Endothelial cell of umbilical vein (primary cell): Measurements from ENCODE around the gene SPDEF. TPM values are rescaled to one million over a fixed set of nuclear protein-coding genes. Genes with fewer than 3 reads are reported as not detected.

ENCODE experiments used
- BruUV-seq: library from RNA; stranded (reverse); fragments of 400-500 nt; replicated peaks from 2 replicates; lab custom pipeline; 2021; lab: Mats Ljungman, UMichigan
- CTCF ChIA-PET: fragments of 300-600, 350-600 bp; sonication (Branson Sonifier 250); formaldehyde crosslinking; loops from one replicate; lab custom pipeline; 2021; ENCODE audit warnings: antibody characterized with exemption, inconsistent platforms; lab: Charles Lee
- POLR2A ChIA-PET: fragments of 300-600, 350-600 bp; sonication (Branson Sonifier 250); formaldehyde crosslinking; loops from one replicate; lab custom pipeline; 2021; ENCODE audit warnings: antibody characterized with exemption, inconsistent platforms; lab: Charles Lee
- DNase-seq: peaks from one replicate; pipeline ENCODE4 v3.0.0-alpha.2; 2011; ENCODE audit warnings: low read depth, low spot score
- FAIRE-seq: peaks from 2 replicates; lab custom pipeline; 2011; peaks lifted over from hg19 to GRCh38; lab: Jason Lieb, UNC
- H2AFZ ChIP-seq: 2 replicates; pipeline ENCODE4 v1.6.0; 2012; ENCODE audit warnings: low read depth, low read length, control low read depth, inconsistent platforms
- H3K27ac ChIP-seq: 2 replicates; pipeline ENCODE4 v1.5.1; 2011; ENCODE audit warnings: low read depth, mild to moderate bottlenecking, control low read depth, low read length, moderate library complexity; ENCODE audit not compliant: insufficient read depth
- H3K27me3 ChIP-seq, 2 experiments: 2 replicates each; pipeline versions ENCODE4 v1.6.0 to v1.6.1; 2011; ENCODE audit warnings: low read length in 2 of 2, mixed read lengths in 1 of 2; ENCODE audit not compliant: control insufficient read depth in 2 of 2, insufficient read depth in 2 of 2
- H3K36me3 ChIP-seq, 2 experiments: 2 replicates in 1 of 2; 3 replicates in 1 of 2; pipeline ENCODE4 v1.5.1; 2011; ENCODE audit warnings: low read length in 2 of 2, mild to moderate bottlenecking in 1 of 2, moderate library complexity in 1 of 2; ENCODE audit not compliant: control insufficient read depth in 2 of 2, insufficient read depth in 2 of 2; ENCODE audit errors: extremely low read depth in 1 of 2
- H3K4me1 ChIP-seq: 3 replicates; pipeline ENCODE4 v1.5.1; 2011; ENCODE audit warnings: mild to moderate bottlenecking, low read length; ENCODE audit not compliant: control insufficient read depth, insufficient read depth; ENCODE audit errors: extremely low read depth
- H3K4me2 ChIP-seq: 2 replicates; pipeline ENCODE4 v1.6.1; 2011; ENCODE audit warnings: low read length, control low read depth, mixed read lengths; ENCODE audit not compliant: insufficient read depth
- H3K4me3 ChIP-seq, 3 experiments: fragments of 200-600 bp in 1 of 3; sonication (generic), shearing (Covaris generic) in 1 of 3; replicated peaks in 1 of 3; 2 replicates each; pipeline ENCODE4 v1.5.1; 2011 to 2016; ENCODE audit warnings: control low read depth in 3 of 3, low read length in 3 of 3, mild to moderate bottlenecking in 2 of 3, inconsistent platforms in 1 of 3, low read depth in 1 of 3, moderate library complexity in 1 of 3; ENCODE audit not compliant: insufficient read depth in 1 of 3
- H3K79me2 ChIP-seq: 2 replicates; pipeline ENCODE4 v1.6.0; 2012; ENCODE audit warnings: low read length, inconsistent platforms; ENCODE audit not compliant: control insufficient read depth, insufficient read depth
- H3K9ac ChIP-seq: replicated peaks from 2 replicates; pipeline ENCODE3; 2011; ENCODE audit warnings: low read length, control low read depth; ENCODE audit not compliant: insufficient read depth; ENCODE audit errors: extremely low read depth
- H3K9me1 ChIP-seq: replicated peaks from 3 replicates; pipeline ENCODE4 v1.6.0; 2011; ENCODE audit warnings: mild to moderate bottlenecking, low read length; ENCODE audit not compliant: control insufficient read depth, insufficient read depth; ENCODE audit errors: extremely low read depth
- H3K9me3 ChIP-seq: replicated peaks from 2 replicates; pipeline ENCODE4 v1.5.1; 2012; ENCODE audit warnings: low read length, inconsistent platforms; ENCODE audit not compliant: control insufficient read depth, insufficient read depth
- H4K20me1 ChIP-seq: replicated peaks from 2 replicates; pipeline ENCODE3; 2011; ENCODE audit warnings: mild to moderate bottlenecking, low read length; ENCODE audit not compliant: control insufficient read depth, insufficient read depth; ENCODE audit errors: extremely low read depth
- CTCF ChIP-seq, 2 donors: IDR thresholded peaks; 1 replicate in 1 of 2; 2 replicates in 1 of 2; pipeline ENCODE4 v1.5.1; 2011; ENCODE audit warnings: low read length in 2 of 2, mild to moderate bottlenecking in 2 of 2, moderate library complexity in 2 of 2, control low read depth in 1 of 2, inconsistent platforms in 1 of 2, low read depth in 1 of 2; ENCODE audit not compliant: insufficient read depth in 1 of 2; ENCODE audit errors: extremely low read depth in 1 of 2
- EZH2 ChIP-seq: IDR thresholded peaks from 2 replicates; pipeline ENCODE4 v1.6.1; 2012; ENCODE audit warnings: borderline replicate concordance, low read depth, mild to moderate bottlenecking, moderate library complexity, low read length, inconsistent platforms; ENCODE audit not compliant: severe bottlenecking
- FOS ChIP-seq: IDR thresholded peaks from 2 replicates; pipeline ENCODE4 v1.6.1; 2011; ENCODE audit warnings: mild to moderate bottlenecking, low read length, moderate library complexity, borderline replicate concordance; ENCODE audit not compliant: insufficient read depth
- GATA2 ChIP-seq: IDR thresholded peaks from 2 replicates; pipeline ENCODE4 v1.7.0; 2011; ENCODE audit warnings: low read depth, mild to moderate bottlenecking, moderate library complexity, mixed read lengths, low read length; ENCODE audit not compliant: insufficient read length, insufficient read depth
- JUN ChIP-seq: IDR thresholded peaks from 2 replicates; pipeline ENCODE4 v1.6.1; 2011; ENCODE audit warnings: borderline replicate concordance, low read depth; ENCODE audit not compliant: insufficient read length, insufficient read depth
- MAX ChIP-seq: IDR thresholded peaks from 2 replicates; pipeline ENCODE4 v1.6.1; 2011; ENCODE audit not compliant: insufficient read depth, insufficient read length
- MYC ChIP-seq: IDR thresholded peaks from one replicate; pipeline ENCODE4 v1.6.1; 2011; ENCODE audit warnings: mild to moderate bottlenecking, low read depth, low read length
- POLR2A ChIP-seq: IDR thresholded peaks from 2 replicates; pipeline ENCODE4 v1.6.1; 2012; ENCODE audit warnings: low read depth, mild to moderate bottlenecking, control low read depth, low read length
- POLR2AphosphoS5 ChIP-seq: IDR thresholded peaks from 2 replicates; pipeline ENCODE4 v1.6.1; 2012; ENCODE audit warnings: low read depth, mild to moderate bottlenecking, control low read depth, low read length, moderate library complexity; ENCODE audit not compliant: insufficient read depth
- dilution Hi-C: fragments of 300-500 bp; cut with MboI; formaldehyde crosslinking; loops from one replicate; pipeline ENCODE4 v1.15.0; 2019; ENCODE audit warnings: low sequenced_read_pairs; ENCODE audit not compliant: extremely low pct_ligation_motif_present
- intact Hi-C: fragments of 100-400 bp; cut with micrococcal nuclease; formaldehyde crosslinking; loops from one replicate; pipeline ENCODE4 v1.10.0; 2022
- polyA plus RNA-seq, 4 experiments: library from polyadenylated mRNA; depleted of rRNA in 3 of 4; stranded (reverse) in 3 of 4; unstranded in 1 of 4; fragments of >200 nt; gene quantifications; 2 replicates each; pipeline versions ENCODE4 v1.2.1 to v1.2.3, GENCODE V29; 2011 to 2012; ENCODE audit warnings: missing spikeins in 1 of 4
- total RNA-seq: library from RNA; stranded (reverse); gene quantifications from 2 replicates; pipeline ENCODE4 v1.2.3, GENCODE V29; 2021

Gene SPDEF
- total and polyA plus RNA-seq, 2 donors (not counting 3 experiments of a cell fraction or from before 2014, with no cell fraction given) = not detected

GRCh38 chr6:34596798-34597197 lies 40.7 kb upstream of the SPDEF start:
- Histone ChIP-seq H3K9me1 (no peaks in the 10 kb centered on the region), H3K9me3 (no peaks in the 10 kb centered on the region), H3K27me3 (no peaks in the 10 kb centered on the region), H3K4me1 (no peaks in the 10 kb centered on the region), H4K20me1 (peaks cover 2% of the 10 kb centered on the region), H3K27ac (no peak overlapping the region), H3K4me3 (no peak overlapping the region), H3K4me2 (no peak overlapping the region), H3K36me3 (no peaks in the 10 kb centered on the region), H3K79me2 (peaks cover 17% of the 10 kb centered on the region), H3K9ac (no peak overlapping the region), H2AFZ (no peak overlapping the region)
- ChIA-PET POLR2A (no interaction called here), CTCF (interaction anchor here (0.9 to 2.4 kb wide), 3 partner anchors 10 to 137 kb away, joined by 3 to 13 read pairs (median 9); no protein-coding TSS in a partner anchor)
- no peak for FAIRE-seq
- intact Hi-C loops (no loop called here), dilution Hi-C loops (no loop called here)
- TF ChIP-seq MAX = no peak
- TF ChIP-seq POLR2AphosphoS5 = no peak
- no peak for TF ChIP-seq POLR2A
- TF ChIP-seq JUN = no peak
- no peak for TF ChIP-seq CTCF (IDR thresholded peaks at IDR 0.05; ENCODE audit: extremely low read depth in 1 of 2, insufficient read depth in 1 of 2, low read depth in 1 of 2, low read length in 2 of 2)
- TF ChIP-seq MYC = no peak
- no peak for TF ChIP-seq FOS
- TF ChIP-seq GATA2 = no peak
- TF ChIP-seq EZH2 = no peak
- no peak for DNase-seq
- BruUV-seq = no TSS peak
